Spleen (tissue), 11 donors: ENCODE data around the gene IL3. TPM values are rescaled to one million over a fixed set of nuclear protein-coding genes. Genes with fewer than 3 reads are reported as not detected.

Experiments
- DNase-seq: peaks from one replicate; pipeline ENCODE4 v3.0.0-alpha.2; 2020
- H3K27ac ChIP-seq, 8 donors: fragments of 200-600 bp; sonication (generic) in 7 of 8; 1 replicate in 4 of 8; 2 replicates in 4 of 8; pipeline versions ENCODE4 v1.5.0 to v1.8.0; 2016 to 2021; ENCODE audit warnings: inconsistent platforms in 4 of 8, mild to moderate bottlenecking in 4 of 8, moderate library complexity in 1 of 8
- H3K27me3 ChIP-seq, 7 donors: fragments of 200-600 bp; sonication (generic) in 6 of 7; replicated peaks in 1 of 7; 1 replicate in 4 of 7; 2 replicates in 3 of 7; pipeline versions ENCODE4 v1.5.0 to v1.8.0; 2016 to 2021; ENCODE audit warnings: inconsistent platforms in 3 of 7, mild to moderate bottlenecking in 1 of 7
- H3K36me3 ChIP-seq, 6 donors: fragments of 200-600 bp; sonication (generic) in 5 of 6; 1 replicate in 4 of 6; 2 replicates in 2 of 6; pipeline versions ENCODE4 v1.5.0 to v1.8.0; 2016 to 2021; ENCODE audit warnings: inconsistent platforms in 2 of 6
- H3K4me1 ChIP-seq, 6 donors: fragments of 200-600 bp; sonication (generic) in 5 of 6; 1 replicate in 3 of 6; 2 replicates in 3 of 6; pipeline versions ENCODE4 v1.5.0 to v1.8.0; 2016 to 2021; ENCODE audit warnings: inconsistent platforms in 3 of 6
- H3K4me3 ChIP-seq, 8 donors: fragments of 200-600 bp; sonication (generic) in 7 of 8; 1 replicate in 4 of 8; 2 replicates in 4 of 8; pipeline versions ENCODE4 v1.5.0 to v1.8.0; 2016 to 2021; ENCODE audit warnings: inconsistent platforms in 4 of 8, mild to moderate bottlenecking in 4 of 8, moderate library complexity in 2 of 8
- H3K9me3 ChIP-seq, 8 donors: fragments of 200-600 bp; sonication (generic) in 7 of 8; 1 replicate in 4 of 8; 2 replicates in 4 of 8; pipeline versions ENCODE4 v1.5.0 to v1.8.0; 2016 to 2021; ENCODE audit warnings: inconsistent platforms in 4 of 8
- POLR2A ChIP-seq, 3 donors: fragments of 450-650 bp; IDR thresholded peaks; one replicate each; pipeline ENCODE4 v1.5.1; 2017; ENCODE audit warnings: antibody characterized with exemption in 3 of 3, mild to moderate bottlenecking in 1 of 3
- POLR2AphosphoS5 ChIP-seq, 3 donors: sonication (generic); formaldehyde crosslinking; IDR thresholded peaks; one replicate each; pipeline ENCODE4 v1.5.1; 2017; ENCODE audit warnings: antibody characterized with exemption in 3 of 3
- WGBS, 5 donors: extraction: QIAGEN DNeasy Blood & Tissue Kit in 3 of 5; methylation state at CpG; one replicate each; pipeline versions ENCODE4 v1.1.5 to v1.1.7; 2013 to 2018; 5-methylcytosine and 5-hydroxymethylcytosine counted together
- intact Hi-C: fragments of 100-400 bp; cut with DNase I; formaldehyde crosslinking; loops from one replicate; pipeline ENCODE4 v1.15.0; 2023; ENCODE audit warnings: low total_unique reads
- polyA plus RNA-seq, 3 donors: library from polyadenylated mRNA; stranded (reverse); fragments of 200-250 nt; gene quantifications; one replicate each; pipeline ENCODE4 v1.2.1, GENCODE V29; 2013
- small RNA-seq, 4 donors: library from RNA; depleted of rRNA; stranded (forward); fragments of <200 nt; gene quantifications; one replicate each; pipeline ENCODE3, GENCODE V24; 2016
- total RNA-seq, 7 donors: library from RNA; depleted of rRNA in 3 of 7; stranded (reverse); fragments of >200 nt in 3 of 7; fragmentation: NEBNext Ultra II Directional in 4 of 7; extraction: Animal tissue kit (Norgen Biotek cat#: 25700) in 4 of 7; gene quantifications; one replicate each; pipeline versions ENCODE4 v1.1.0 to v1.2.1, GENCODE V29; 2016 to 2021
- TF ChIP-seq, protein P1 (sequence below), 11 experiments: fragments of 200-600 bp in 7 of 11; fragments of 450-650 bp in 4 of 11; sonication (generic) in 4 of 11; IDR thresholded peaks in 8 of 11; conservative IDR thresholded peaks in 3 of 11; 1 replicate in 7 of 11; 2 replicates in 4 of 11; pipeline versions ENCODE4 v1.4.0 to v1.8.0; 2016 to 2021; ENCODE audit warnings: antibody characterized with exemption in 11 of 11, inconsistent platforms in 4 of 11, mild to moderate bottlenecking in 1 of 11
- donor health status: healthy with polysubstance abuse.
- donor health status: DM: no; HTN: no; CAD: no; lungs with moderate emphysema.
- donor health status: DM: no; HTN: no; CAD: no.
- donor health status: Bipolar disorder and iron deficiency.
- donor health status: healthy.
- donor health status: DM: no; HTN: no; CAD: no.
- donor health status: DM: yes; HTN: yes; CAD: no.

IL3 gene
- total and polyA plus RNA-seq, 10 donors = not detected

DNA sequence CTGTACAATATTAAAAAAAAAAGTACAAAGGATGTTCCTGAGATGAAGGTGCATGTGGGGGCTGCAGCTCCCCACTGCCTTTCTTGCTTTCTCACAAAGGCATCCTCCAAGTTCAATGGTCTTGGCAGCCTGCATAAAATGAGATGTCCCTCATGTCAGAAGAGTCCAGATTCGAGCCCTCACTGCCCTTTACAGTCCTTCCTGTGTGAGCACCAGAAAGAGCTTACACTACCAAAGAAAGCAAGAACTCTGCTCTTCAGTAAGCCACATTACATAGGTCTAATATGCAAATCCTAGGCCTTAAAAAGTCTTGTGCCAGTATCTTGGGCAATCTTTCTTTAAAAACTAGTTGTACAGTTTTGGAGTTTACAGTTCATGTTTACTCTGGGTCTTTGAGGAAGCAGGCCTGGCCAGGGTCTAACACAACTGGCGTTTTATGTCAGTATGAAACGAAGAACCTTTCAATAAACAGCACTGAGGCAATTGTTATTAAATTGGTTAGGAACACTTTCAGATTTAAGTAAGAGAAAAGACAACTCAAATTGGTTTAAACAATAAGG, 49.1 kb downstream of the IL3 start:
- 65 to 76% (median 72%) methylated on average over 3 of the region's 3 CpGs for WGBS, 5 donors
- H3K27ac ChIP-seq = no peak overlapping the region
- H3K27me3 ChIP-seq = no peaks in the 10 kb centered on the region
- peaks cover 0 to 26% (median 4%) of the 10 kb centered on the region in 6 donors for H3K4me1 ChIP-seq
- no peak overlapping the region for H3K4me3 ChIP-seq
- no peak for DNase-seq
- intact Hi-C loops = no loop called here
- H3K9me3 ChIP-seq = peaks cover 0 to 13% (median 4%) of the 10 kb centered on the region in 8 donors
- no peaks in the 10 kb centered on the region for H3K36me3 ChIP-seq
- TF ChIP-seq POLR2A (IDR thresholded peaks at IDR 0.05) (no peak), POLR2AphosphoS5 (IDR thresholded peaks at IDR 0.05) (no peak)
- TF ChIP-seq, protein P1, sequence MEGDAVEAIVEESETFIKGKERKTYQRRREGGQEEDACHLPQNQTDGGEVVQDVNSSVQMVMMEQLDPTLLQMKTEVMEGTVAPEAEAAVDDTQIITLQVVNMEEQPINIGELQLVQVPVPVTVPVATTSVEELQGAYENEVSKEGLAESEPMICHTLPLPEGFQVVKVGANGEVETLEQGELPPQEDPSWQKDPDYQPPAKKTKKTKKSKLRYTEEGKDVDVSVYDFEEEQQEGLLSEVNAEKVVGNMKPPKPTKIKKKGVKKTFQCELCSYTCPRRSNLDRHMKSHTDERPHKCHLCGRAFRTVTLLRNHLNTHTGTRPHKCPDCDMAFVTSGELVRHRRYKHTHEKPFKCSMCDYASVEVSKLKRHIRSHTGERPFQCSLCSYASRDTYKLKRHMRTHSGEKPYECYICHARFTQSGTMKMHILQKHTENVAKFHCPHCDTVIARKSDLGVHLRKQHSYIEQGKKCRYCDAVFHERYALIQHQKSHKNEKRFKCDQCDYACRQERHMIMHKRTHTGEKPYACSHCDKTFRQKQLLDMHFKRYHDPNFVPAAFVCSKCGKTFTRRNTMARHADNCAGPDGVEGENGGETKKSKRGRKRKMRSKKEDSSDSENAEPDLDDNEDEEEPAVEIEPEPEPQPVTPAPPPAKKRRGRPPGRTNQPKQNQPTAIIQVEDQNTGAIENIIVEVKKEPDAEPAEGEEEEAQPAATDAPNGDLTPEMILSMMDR (IDR thresholded peaks at IDR 0.05 in 8 of 11, conservative IDR thresholded peaks at IDR 0.05 in 3 of 11) = no peak

DNA sequence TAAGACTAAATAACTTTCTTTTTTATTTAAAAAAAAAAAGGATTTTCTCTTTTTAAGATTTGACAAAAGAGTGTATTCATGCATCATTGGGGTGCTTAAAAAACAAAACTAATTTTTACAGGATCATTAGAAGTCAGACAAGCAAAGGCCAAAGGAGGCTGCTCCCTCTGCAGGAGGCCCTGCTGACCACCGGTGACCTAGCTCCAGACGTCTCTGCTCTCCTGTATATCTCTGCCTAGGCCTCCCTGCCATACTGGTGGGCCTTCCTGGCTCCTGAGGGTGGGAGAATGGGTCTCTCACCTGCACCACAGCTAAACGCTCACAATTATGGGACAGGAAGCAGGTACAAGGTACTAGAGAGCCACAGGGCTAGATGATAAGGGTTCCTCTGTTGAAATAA, 49.7 kb downstream of the IL3 start:
- Histone ChIP-seq H3K4me3 (no peak overlapping the region), H3K27me3 (no peaks in the 10 kb centered on the region), H3K27ac (peak overlapping the region in 1 of 8 donors; percentile 17), H3K36me3 (no peaks in the 10 kb centered on the region), H3K9me3 (peaks cover 0 to 13% (median 4%) of the 10 kb centered on the region in 8 donors), H3K4me1 (peaks cover 0 to 25% (median 0%) of the 10 kb centered on the region in 6 donors)
- TF ChIP-seq, protein P1 (IDR thresholded peaks at IDR 0.05 in 8 of 11, conservative IDR thresholded peaks at IDR 0.05 in 3 of 11) = no peak
- no peak for TF ChIP-seq POLR2A (IDR thresholded peaks at IDR 0.05)
- TF ChIP-seq POLR2AphosphoS5 (IDR thresholded peaks at IDR 0.05) = no peak
- no peak for DNase-seq
- whole genome bisulfite sequencing, 5 donors = 62 to 75% (median 66%) methylated on average over 3 of the region's 3 CpGs
- intact Hi-C loops = no loop called here

DNA sequence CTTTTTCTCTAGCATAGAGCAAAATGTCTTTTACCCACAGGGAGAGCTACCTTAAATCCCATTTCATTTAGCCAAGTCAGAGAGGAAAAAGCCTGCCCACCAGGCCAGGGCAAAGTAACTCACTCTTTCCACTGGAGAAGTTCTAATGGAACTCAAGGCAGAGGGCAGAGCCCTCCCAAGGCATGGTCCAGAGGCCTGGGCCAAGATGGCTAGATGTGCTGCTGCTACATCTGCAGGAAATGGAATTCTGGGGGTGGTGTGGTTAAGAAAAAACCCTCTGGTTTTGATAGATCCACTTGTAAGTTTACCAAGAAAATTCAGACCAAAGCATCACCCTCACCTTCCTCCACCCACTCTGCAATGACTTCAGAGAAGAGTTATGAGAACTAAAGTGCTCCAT, 50.5 kb downstream of the IL3 start:
- no peak overlapping the region for H3K4me3 ChIP-seq
- H3K27me3 ChIP-seq = no peaks in the 10 kb centered on the region
- no peak for TF ChIP-seq POLR2AphosphoS5 (IDR thresholded peaks at IDR 0.05)
- TF ChIP-seq POLR2A (IDR thresholded peaks at IDR 0.05) = no peak
- TF ChIP-seq, protein P1 (IDR thresholded peaks at IDR 0.05 in 8 of 11, conservative IDR thresholded peaks at IDR 0.05 in 3 of 11) = no peak
- peaks cover 0 to 22% (median 0%) of the 10 kb centered on the region in 6 donors for H3K4me1 ChIP-seq
- peak overlapping the region in 1 of 8 donors; percentile 17 for H3K27ac ChIP-seq
- H3K36me3 ChIP-seq = no peaks in the 10 kb centered on the region
- no peak for DNase-seq
- H3K9me3 ChIP-seq = peaks cover 0 to 13% (median 4%) of the 10 kb centered on the region in 8 donors
- intact Hi-C loops = no loop called here

DNA sequence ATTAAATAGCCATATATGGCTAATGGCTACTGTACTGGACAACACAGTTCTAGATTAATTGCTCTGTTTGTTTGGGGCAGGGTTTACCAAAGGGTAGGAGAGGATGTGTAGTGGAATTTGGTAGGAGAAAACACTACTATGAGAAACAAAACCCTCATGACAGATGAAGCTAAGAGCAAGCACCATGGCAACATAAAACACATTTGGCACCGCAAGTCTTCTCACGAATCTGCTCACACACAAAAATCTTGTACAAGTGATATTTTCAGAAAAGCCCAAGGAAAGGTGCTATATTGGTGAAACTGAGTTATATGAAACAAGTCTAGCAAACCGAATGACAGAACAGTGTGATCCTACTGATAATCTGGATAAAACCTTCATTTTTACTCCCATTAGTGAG, 51.7 kb downstream of the IL3 start:
- DNase-seq = no peak
- WGBS, 5 donors = 90 to 94% (median 92%) methylated on average over 3 of the region's 3 CpGs
- Histone ChIP-seq H3K4me1 (peaks cover 0 to 22% (median 0%) of the 10 kb centered on the region in 6 donors), H3K27me3 (no peaks in the 10 kb centered on the region), H3K27ac (no peak overlapping the region), H3K36me3 (no peaks in the 10 kb centered on the region), H3K4me3 (no peak overlapping the region), H3K9me3 (peaks cover 0 to 13% (median 4%) of the 10 kb centered on the region in 8 donors)
- TF ChIP-seq, protein P1 (IDR thresholded peaks at IDR 0.05 in 8 of 11, conservative IDR thresholded peaks at IDR 0.05 in 3 of 11) = no peak
- no peak for TF ChIP-seq POLR2AphosphoS5 (IDR thresholded peaks at IDR 0.05)
- intact Hi-C loops = no loop called here

Small RNAs within 50 kb of the gene (small RNA-seq; reads per million reads assigned to genes)
- 0 reads per million in 4 donors for gene RF00285

Other genes starting within 250 kb of the IL3 start
- not detected for gene MEIKIN, start 115.0 kb upstream of the IL3 start, total RNA-seq
- gene MEIKIN, start 115.0 kb upstream of the IL3 start, polyA plus RNA-seq = under 1 TPM in 1 of 3 donors, not detected in 2; 0.24 TPM
- gene ACSL6, start 49.0 kb upstream of the IL3 start, total RNA-seq = 10 to 100 TPM in 1 of 7 donors, 1 to 10 TPM in 6; 3.1 to 18.4 (median 4.6) TPM
- gene ACSL6, start 49.0 kb upstream of the IL3 start, polyA plus RNA-seq = 1 to 10 TPM in 2 of 3 donors, under 1 TPM in 1; 0.76 to 1.3 (median 1.3) TPM
- gene CSF2, start 13.1 kb downstream of the IL3 start, total RNA-seq = not detected
- gene CSF2, start 13.1 kb downstream of the IL3 start, polyA plus RNA-seq = not detected
- 10 to 100 TPM in 6 of 7 donors, 1 to 10 TPM in 1; 8.2 to 38.1 (median 15.6) TPM for gene P4HA2, start 167.2 kb downstream of the IL3 start, total RNA-seq
- 1 to 10 TPM; 2.7 to 4.8 (median 4.1) TPM for gene P4HA2, start 167.2 kb downstream of the IL3 start, polyA plus RNA-seq
- gene PDLIM4, start 197.0 kb downstream of the IL3 start, total RNA-seq = 10 to 100 TPM in 1 of 7 donors, 1 to 10 TPM in 6; 3.5 to 17.4 (median 9.0) TPM
- 10 to 100 TPM in 1 of 3 donors, 1 to 10 TPM in 2; 7.5 to 16.9 (median 9.0) TPM for gene PDLIM4, start 197.0 kb downstream of the IL3 start, polyA plus RNA-seq
- gene SLC22A4, start 233.7 kb downstream of the IL3 start, total RNA-seq = 10 to 100 TPM in 4 of 7 donors, 1 to 10 TPM in 3; 6.3 to 25.1 (median 11.5) TPM
- 1 to 10 TPM in 2 of 3 donors, under 1 TPM in 1; 0.47 to 2.3 (median 1.7) TPM for gene SLC22A4, start 233.7 kb downstream of the IL3 start, polyA plus RNA-seq